Keratinocyte (primary cell): Measurements from ENCODE around the gene MAD1L1. TPM values are rescaled to one million over a fixed set of nuclear protein-coding genes. Genes with fewer than 3 reads are reported as not detected.

Source experiments
- DNase-seq: peaks from one replicate; pipeline ENCODE4 v3.0.0-alpha.2; 2011; ENCODE audit warnings: low read depth, missing footprints, low spot score
- FAIRE-seq: peaks from 2 replicates; lab custom pipeline; 2011; peaks lifted over from hg19 to GRCh38; lab: Jason Lieb, UNC
- H2AFZ ChIP-seq: 2 replicates; pipeline ENCODE4 v1.6.0; 2012; ENCODE audit warnings: low read length, control low read depth, inconsistent platforms; ENCODE audit not compliant: control insufficient read depth
- H3K27ac ChIP-seq: 2 replicates; pipeline ENCODE4 v1.5.1; 2011; ENCODE audit warnings: low read length; ENCODE audit not compliant: control insufficient read depth, insufficient read depth
- H3K27me3 ChIP-seq: 3 replicates; pipeline ENCODE4 v1.6.0; 2011; ENCODE audit warnings: low read length; ENCODE audit not compliant: control insufficient read depth, insufficient read depth; ENCODE audit errors: extremely low read depth
- H3K36me3 ChIP-seq, 2 experiments: 2 replicates in 1 of 2; 3 replicates in 1 of 2; pipeline ENCODE4 v1.5.1; 2011; ENCODE audit warnings: low read length in 2 of 2, mild to moderate bottlenecking in 1 of 2; ENCODE audit not compliant: control insufficient read depth in 2 of 2, insufficient read depth in 2 of 2; ENCODE audit errors: extremely low read depth in 1 of 2
- H3K4me1 ChIP-seq: 3 replicates; pipeline ENCODE4 v1.5.1; 2011; ENCODE audit warnings: low read length; ENCODE audit not compliant: control insufficient read depth, insufficient read depth; ENCODE audit errors: extremely low read depth
- H3K4me2 ChIP-seq: 3 replicates; pipeline ENCODE4 v1.6.0; 2011; ENCODE audit warnings: low read depth, low read length; ENCODE audit not compliant: control insufficient read depth, insufficient read depth; ENCODE audit errors: extremely low read depth
- H3K4me3 ChIP-seq, 3 experiments: fragments of 200-600 bp in 1 of 3; sonication (generic) in 1 of 3; 2 replicates in 2 of 3; 3 replicates in 1 of 3; pipeline ENCODE4 v1.5.1; 2011 to 2016; ENCODE audit warnings: low read length in 3 of 3, mild to moderate bottlenecking in 3 of 3, control low read depth in 2 of 3, inconsistent platforms in 1 of 3, low read depth in 1 of 3, mixed read lengths in 1 of 3, mixed run types in 1 of 3, moderate library complexity in 1 of 3; ENCODE audit not compliant: control insufficient read depth in 2 of 3, insufficient read depth in 2 of 3; ENCODE audit errors: extremely low read depth in 1 of 3
- H3K79me2 ChIP-seq: 2 replicates; pipeline ENCODE4 v1.6.0; 2012; ENCODE audit warnings: low read length; ENCODE audit not compliant: control insufficient read depth, insufficient read depth
- H3K9ac ChIP-seq: 3 replicates; pipeline ENCODE4 v1.6.0; 2011; ENCODE audit warnings: low read length; ENCODE audit not compliant: control insufficient read depth, insufficient read depth; ENCODE audit errors: extremely low read depth
- H3K9me1 ChIP-seq: 3 replicates; pipeline ENCODE4 v1.6.0; 2011; ENCODE audit warnings: low read length; ENCODE audit not compliant: control insufficient read depth, insufficient read depth; ENCODE audit errors: extremely low read depth
- H3K9me3 ChIP-seq: 2 replicates; pipeline ENCODE4 v1.5.1; 2012; ENCODE audit warnings: low read depth, low read length; ENCODE audit not compliant: control insufficient read depth
- H4K20me1 ChIP-seq: 3 replicates; pipeline ENCODE4 v1.6.0; 2011; ENCODE audit warnings: low read length; ENCODE audit not compliant: control insufficient read depth, insufficient read depth; ENCODE audit errors: extremely low read depth
- EZH2 ChIP-seq: IDR thresholded peaks from one replicate; pipeline ENCODE4 v1.6.1; 2012; ENCODE audit warnings: inconsistent platforms, mild to moderate bottlenecking, low read length, moderate library complexity
- dilution Hi-C: fragments of 300-500 bp; cut with MboI; formaldehyde crosslinking; loops from one replicate; pipeline ENCODE4 v1.7.0; 2020; ENCODE audit warnings: low sequenced_read_pairs; ENCODE audit not compliant: extremely low pct_ligation_motif_present
- polyA plus RNA-seq, 5 experiments: library from polyadenylated mRNA; depleted of rRNA in 3 of 5; stranded (reverse) in 3 of 5; stranded (forward) in 1 of 5; unstranded in 1 of 5; fragments of >200 nt; gene quantifications; 1 replicate in 1 of 5; 2 replicates in 3 of 5; 3 replicates in 1 of 5; pipeline versions ENCODE4 v1.2.1 to v1.2.3, GENCODE V29; 2011 to 2012; ENCODE audit warnings: missing spikeins in 2 of 5, low read depth in 1 of 5, low replicate concordance in 1 of 5
- TF ChIP-seq, protein P1 (sequence below), 3 experiments: IDR thresholded peaks in 1 of 3; conservative IDR thresholded peaks in 1 of 3; optimal IDR thresholded peaks in 1 of 3; 2 replicates in 2 of 3; 3 replicates in 1 of 3; pipeline versions ENCODE3 to v1.5.1; 2011; ENCODE audit warnings: low read length in 3 of 3, mild to moderate bottlenecking in 3 of 3, moderate library complexity in 2 of 3, control low read depth in 1 of 3, inconsistent platforms in 1 of 3; ENCODE audit not compliant: insufficient read depth in 2 of 3; ENCODE audit errors: extremely low read depth in 1 of 3

MAD1L1 gene
- polyA plus RNA-seq, 1 donor (not counting 4 experiments of a cell fraction or from before 2014, with no cell fraction given) = 18.0 TPM

DNA sequence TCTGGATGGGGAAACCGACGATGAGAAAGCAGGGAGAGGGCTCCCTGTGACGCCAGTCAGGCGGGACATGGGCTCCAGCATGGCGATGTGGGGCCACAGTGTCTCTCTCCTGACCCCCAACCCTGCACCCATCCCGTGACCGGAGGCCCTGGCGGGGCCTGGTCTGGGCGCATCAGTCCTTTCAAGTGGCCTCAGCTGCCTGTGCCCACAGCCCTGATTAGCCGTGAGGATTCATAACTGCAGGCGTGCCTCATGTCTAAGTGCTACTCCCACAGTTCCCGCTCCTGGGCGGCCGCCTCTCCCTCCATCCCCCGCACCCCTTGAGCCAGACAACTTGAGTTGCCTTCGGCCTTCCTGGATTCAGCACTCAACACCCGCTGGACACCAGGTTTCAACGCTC is 321.9 kb downstream of the MAD1L1 start:
- dilution Hi-C loops = no loop called here

DNA sequence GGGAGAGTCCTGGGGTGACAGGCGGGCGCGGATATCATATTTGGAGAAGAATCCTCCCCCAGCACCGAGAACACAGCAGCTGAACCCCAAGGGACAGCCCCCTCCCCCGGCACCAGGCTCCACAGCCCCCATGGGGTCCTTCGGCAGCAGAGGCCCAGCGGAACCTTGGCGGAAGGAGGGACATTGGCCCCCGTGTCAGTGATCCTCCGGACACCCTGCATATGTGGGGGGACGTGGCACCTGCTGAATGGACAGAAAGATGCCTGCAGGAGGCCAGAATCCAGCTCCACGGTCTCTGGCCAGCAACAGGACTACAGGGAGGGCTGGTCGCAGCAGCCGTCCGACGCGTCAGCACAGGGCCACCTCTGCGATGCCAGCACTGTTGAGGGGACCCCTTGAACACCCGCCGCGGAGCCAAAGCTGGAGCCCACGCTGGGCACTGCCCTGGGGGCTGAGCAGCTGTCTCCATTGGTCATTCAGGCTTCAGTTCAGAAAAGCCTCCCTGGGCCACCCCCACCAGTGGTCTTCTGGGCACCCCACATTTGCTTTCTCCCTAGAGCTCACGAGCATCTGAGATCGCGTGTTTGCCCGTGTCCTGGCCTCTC is 322.6 kb downstream of the MAD1L1 start:
- H3K27me3 ChIP-seq = no peaks in the 10 kb centered on the region
- no peaks in the 10 kb centered on the region for H4K20me1 ChIP-seq
- H2AFZ ChIP-seq = no peak overlapping the region
- no peaks in the 10 kb centered on the region for H3K9me3 ChIP-seq
- DNase-seq (no peak), FAIRE-seq (no peak)
- TF ChIP-seq, protein P1, sequence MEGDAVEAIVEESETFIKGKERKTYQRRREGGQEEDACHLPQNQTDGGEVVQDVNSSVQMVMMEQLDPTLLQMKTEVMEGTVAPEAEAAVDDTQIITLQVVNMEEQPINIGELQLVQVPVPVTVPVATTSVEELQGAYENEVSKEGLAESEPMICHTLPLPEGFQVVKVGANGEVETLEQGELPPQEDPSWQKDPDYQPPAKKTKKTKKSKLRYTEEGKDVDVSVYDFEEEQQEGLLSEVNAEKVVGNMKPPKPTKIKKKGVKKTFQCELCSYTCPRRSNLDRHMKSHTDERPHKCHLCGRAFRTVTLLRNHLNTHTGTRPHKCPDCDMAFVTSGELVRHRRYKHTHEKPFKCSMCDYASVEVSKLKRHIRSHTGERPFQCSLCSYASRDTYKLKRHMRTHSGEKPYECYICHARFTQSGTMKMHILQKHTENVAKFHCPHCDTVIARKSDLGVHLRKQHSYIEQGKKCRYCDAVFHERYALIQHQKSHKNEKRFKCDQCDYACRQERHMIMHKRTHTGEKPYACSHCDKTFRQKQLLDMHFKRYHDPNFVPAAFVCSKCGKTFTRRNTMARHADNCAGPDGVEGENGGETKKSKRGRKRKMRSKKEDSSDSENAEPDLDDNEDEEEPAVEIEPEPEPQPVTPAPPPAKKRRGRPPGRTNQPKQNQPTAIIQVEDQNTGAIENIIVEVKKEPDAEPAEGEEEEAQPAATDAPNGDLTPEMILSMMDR (optimal IDR thresholded peaks at IDR 0.05 in 1 of 3, IDR thresholded peaks at IDR 0.05 in 1 of 3, conservative IDR thresholded peaks at IDR 0.05 in 1 of 3; ENCODE audit: extremely low read depth in 1 of 3, insufficient read depth in 2 of 3, low read length in 3 of 3) = no peak
- TF ChIP-seq EZH2 = no peak
- H3K4me3 ChIP-seq = no peak overlapping the region
- H3K9ac ChIP-seq = no peak overlapping the region
- H3K4me1 ChIP-seq = no peaks in the 10 kb centered on the region
- H3K36me3 ChIP-seq = peaks cover 0 to 1% of the 10 kb centered on the region in 2 experiments
- H3K9me1 ChIP-seq = no peaks in the 10 kb centered on the region
- no peak overlapping the region for H3K4me2 ChIP-seq
- H3K79me2 ChIP-seq = no peaks in the 10 kb centered on the region
- H3K27ac ChIP-seq = no peak overlapping the region
- dilution Hi-C loops = no loop called here

More for the DNA sequence above, 321.9 kb downstream of the MAD1L1 start:
- no peak overlapping the region for H3K27ac ChIP-seq
- no peaks in the 10 kb centered on the region for H3K9me3 ChIP-seq
- H3K36me3 ChIP-seq = peaks cover 0 to 1% of the 10 kb centered on the region in 2 experiments
- TF ChIP-seq, protein P1 (optimal IDR thresholded peaks at IDR 0.05 in 1 of 3, IDR thresholded peaks at IDR 0.05 in 1 of 3, conservative IDR thresholded peaks at IDR 0.05 in 1 of 3; ENCODE audit: extremely low read depth in 1 of 3, insufficient read depth in 2 of 3, low read length in 3 of 3) = no peak
- TF ChIP-seq EZH2 = no peak
- DNase-seq (no peak), FAIRE-seq (no peak)
- no peaks in the 10 kb centered on the region for H3K9me1 ChIP-seq
- no peak overlapping the region for H2AFZ ChIP-seq
- H3K4me1 ChIP-seq = no peaks in the 10 kb centered on the region
- H3K79me2 ChIP-seq = no peaks in the 10 kb centered on the region
- H3K4me2 ChIP-seq = no peak overlapping the region
- no peak overlapping the region for H3K9ac ChIP-seq
- H4K20me1 ChIP-seq = no peaks in the 10 kb centered on the region
- H3K4me3 ChIP-seq = no peak overlapping the region
- H3K27me3 ChIP-seq = no peaks in the 10 kb centered on the region
